SK-N-SH (cell line): ENCODE measurements around the gene TSPAN11. TPM values are rescaled to one million over a fixed set of nuclear protein-coding genes. Genes with fewer than 3 reads are reported as not detected.

ENCODE experiments used
- CTCF ChIA-PET: fragments of 300-600, 350-600 bp; formaldehyde crosslinking; extraction: SDS; loops from one replicate; lab custom pipeline; 2021; lab: Yijun Ruan, JAX
- POLR2A ChIA-PET: fragments of 350-600 bp; sonication (Branson Sonifier 250); formaldehyde crosslinking; extraction: SDS; loops from one replicate; lab custom pipeline; 2020; ENCODE audit warnings: antibody characterized with exemption, inconsistent platforms; lab: Yijun Ruan, JAX
- DNase-seq: peaks from one replicate; pipeline ENCODE4 v3.0.0; 2012
- H2AFZ ChIP-seq: fragments of 200-600 bp; sonication (generic); 2 replicates; pipeline ENCODE4 v1.8.1; 2016; ENCODE audit warnings: antibody characterized with exemption, mild to moderate bottlenecking, low read depth
- H3F3A ChIP-seq: fragments of 200-600 bp; sonication (generic); replicated peaks from 2 replicates; pipeline ENCODE3; 2016; ENCODE audit warnings: antibody characterized with exemption, mild to moderate bottlenecking; ENCODE audit not compliant: insufficient read depth
- H3K27ac ChIP-seq, 2 experiments: fragments of 200-500 bp in 1 of 2; fragments of 200-600 bp in 1 of 2; sonication (Bioruptor generic) in 1 of 2; sonication (generic), shearing (Covaris generic) in 1 of 2; 2 replicates each; pipeline versions ENCODE4 v1.5.1 to v1.6.1; 2014 to 2016; ENCODE audit warnings: low read depth in 2 of 2, inconsistent platforms in 1 of 2, low read length in 1 of 2, mild to moderate bottlenecking in 1 of 2, mixed read lengths in 1 of 2
- H3K27me3 ChIP-seq: fragments of 200-600 bp; sonication (generic), shearing (Covaris generic); 2 replicates; pipeline ENCODE4 v1.6.1; 2016; ENCODE audit warnings: mixed run types; ENCODE audit not compliant: insufficient read depth
- H3K36me3 ChIP-seq, 2 experiments: fragments of 200-500 bp in 1 of 2; fragments of 200-600 bp in 1 of 2; sonication (Bioruptor generic) in 1 of 2; sonication (generic) in 1 of 2; replicated peaks in 1 of 2; 2 replicates each; pipeline versions ENCODE3 to v1.5.1; 2014 to 2016; ENCODE audit warnings: low read length in 1 of 2, mild to moderate bottlenecking in 1 of 2; ENCODE audit not compliant: insufficient read depth in 2 of 2, control insufficient read depth in 1 of 2
- H3K4me1 ChIP-seq, 2 experiments: fragments of 200-500 bp in 1 of 2; fragments of 200-600 bp in 1 of 2; sonication (Bioruptor generic) in 1 of 2; sonication (generic), shearing (Covaris generic) in 1 of 2; 2 replicates each; pipeline versions ENCODE4 v1.5.1 to v1.6.1; 2014 to 2016; ENCODE audit warnings: low read depth in 1 of 2, low read length in 1 of 2, mixed run types in 1 of 2; ENCODE audit not compliant: insufficient read depth in 2 of 2, control insufficient read depth in 1 of 2
- H3K4me2 ChIP-seq: fragments of 200-600 bp; sonication (generic), shearing (Covaris generic); 2 replicates; pipeline ENCODE4 v1.6.1; 2017; ENCODE audit warnings: mixed run types
- H3K4me3 ChIP-seq, 2 experiments: fragments of 200-500 bp in 1 of 2; fragments of 200-600 bp in 1 of 2; sonication (Bioruptor generic) in 1 of 2; sonication (generic), shearing (Covaris generic) in 1 of 2; 2 replicates each; pipeline versions ENCODE4 v1.5.1 to v1.8.1; 2014 to 2016; ENCODE audit warnings: low read depth in 2 of 2, inconsistent platforms in 1 of 2, low read length in 1 of 2, mild to moderate bottlenecking in 1 of 2, mixed read lengths in 1 of 2, moderate library complexity in 1 of 2
- H3K79me2 ChIP-seq: fragments of 200-600 bp; sonication (generic); 2 replicates; pipeline ENCODE4 v1.8.1; 2017; ENCODE audit warnings: mild to moderate bottlenecking; ENCODE audit not compliant: insufficient read depth
- H3K9ac ChIP-seq: fragments of 200-600 bp; sonication (generic); 2 replicates; pipeline ENCODE4 v1.6.1; 2017; ENCODE audit warnings: mixed run types
- H3K9me2 ChIP-seq: fragments of 200-600 bp; sonication (generic); 2 replicates; pipeline ENCODE4 v1.6.1; 2017; ENCODE audit warnings: mixed run types
- H3K9me3 ChIP-seq: fragments of 200-600 bp; sonication (generic); 2 replicates; pipeline ENCODE4 v1.6.1; 2017; ENCODE audit warnings: mixed run types, mild to moderate bottlenecking, moderate library complexity
- H4K20me1 ChIP-seq: fragments of 200-600 bp; sonication (generic); 2 replicates; pipeline ENCODE4 v1.6.1; 2017; ENCODE audit warnings: mild to moderate bottlenecking, mixed run types; ENCODE audit not compliant: insufficient read depth
- CTCF ChIP-seq: fragments of 200-600 bp; sonication (generic); IDR thresholded peaks from 2 replicates; pipeline ENCODE4 v1.6.1; 2017; ENCODE audit warnings: antibody characterized with exemption, mild to moderate bottlenecking, moderate library complexity
- ELF1 ChIP-seq: IDR thresholded peaks from 2 replicates; pipeline ENCODE4 v1.4.0; 2012
- EP300 ChIP-seq, 2 experiments: IDR thresholded peaks; 2 replicates each; pipeline versions ENCODE4 v1.4.0 to v1.6.1; 2012; ENCODE audit warnings: borderline replicate concordance in 1 of 2, low read depth in 1 of 2, low read length in 1 of 2
- FOSL2 ChIP-seq: IDR thresholded peaks from 2 replicates; pipeline ENCODE4 v1.4.0; 2012; ENCODE audit warnings: low read depth, mild to moderate bottlenecking, moderate library complexity, borderline replicate concordance
- FOXJ3 ChIP-seq: sonication (generic); formaldehyde crosslinking; IDR thresholded peaks from 2 replicates; pipeline ENCODE4 v1.5.1; 2020; ENCODE audit warnings: mild to moderate bottlenecking, missing genetic modification reagents
- GABPA ChIP-seq: IDR thresholded peaks from 2 replicates; pipeline ENCODE4 v1.4.0; 2012; ENCODE audit warnings: low read depth, mild to moderate bottlenecking
- IRF3 ChIP-seq: fragments of 150-350 bp; IDR thresholded peaks from 2 replicates; pipeline ENCODE4 v1.6.1; 2016; ENCODE audit warnings: mild to moderate bottlenecking, low read depth, low read length
- JUND ChIP-seq: IDR thresholded peaks from 2 replicates; pipeline ENCODE4 v1.4.0; 2012
- MAX ChIP-seq: IDR thresholded peaks from 2 replicates; pipeline ENCODE4 v1.4.0; 2012; ENCODE audit warnings: low read depth
- MEF2A ChIP-seq: IDR thresholded peaks from 2 replicates; pipeline ENCODE4 v1.4.0; 2012; ENCODE audit warnings: low read depth, borderline replicate concordance
- NFIC ChIP-seq: IDR thresholded peaks from 2 replicates; pipeline ENCODE4 v1.4.0; 2012; ENCODE audit warnings: borderline replicate concordance
- POLR2AphosphoS5 ChIP-seq: IDR thresholded peaks from 2 replicates; pipeline ENCODE4 v1.6.1; 2012; ENCODE audit warnings: low read depth, low read length
- RAD21 ChIP-seq: IDR thresholded peaks from 2 replicates; pipeline ENCODE4 v1.6.1; 2012; ENCODE audit warnings: mild to moderate bottlenecking, low read length
- RFX5 ChIP-seq: IDR thresholded peaks from 2 replicates; pipeline ENCODE4 v1.6.1; 2012; ENCODE audit warnings: mild to moderate bottlenecking, improper control_type of control experiment, low read length
- SIN3A ChIP-seq: IDR thresholded peaks from 2 replicates; pipeline ENCODE4 v1.6.1; 2012; ENCODE audit warnings: low read depth, mild to moderate bottlenecking, low read length, moderate library complexity, borderline replicate concordance
- SMC3 ChIP-seq: IDR thresholded peaks from 2 replicates; pipeline ENCODE4 v1.6.1; 2012; ENCODE audit warnings: low read depth, low read length, improper control_type of control experiment
- TCF12 ChIP-seq: IDR thresholded peaks from 2 replicates; pipeline ENCODE4 v1.4.0; 2012
- YY1 ChIP-seq: IDR thresholded peaks from 2 replicates; pipeline ENCODE4 v1.4.0; 2012; ENCODE audit warnings: low read depth, mild to moderate bottlenecking
- ZBTB33 ChIP-seq: IDR thresholded peaks from 2 replicates; pipeline ENCODE4 v1.4.0; 2012; ENCODE audit warnings: low read depth, borderline replicate concordance
- WGBS: methylation state at CpG from one replicate; pipeline ENCODE4 v1.1.6; 2017; ENCODE audit warnings: low lambda C conversion rate; 5-methylcytosine and 5-hydroxymethylcytosine counted together
- polyA plus RNA-seq, 3 experiments: library from polyadenylated mRNA; depleted of rRNA; stranded (reverse); fragments of >200 nt; gene quantifications; 2 replicates each; pipeline ENCODE4 v1.2.3, GENCODE V29; 2012

Gene TSPAN11
- polyA plus RNA-seq, 1 of the 3 experiments (the other 2 are of a cell fraction): 6.4 TPM

- Histone ChIP-seq H3K36me3 (no peaks in the 10 kb centered on the region), H3K9ac (no peak overlapping the region), H3K4me3 (no peak overlapping the region), H3K9me2 (no peaks in the 10 kb centered on the region), H2AFZ (no peak overlapping the region), H3F3A (no peaks in the 10 kb centered on the region), H3K9me3 (no peaks in the 10 kb centered on the region), H3K4me2 (no peak overlapping the region), H4K20me1 (no peaks in the 10 kb centered on the region), H3K27ac (no peak overlapping the region), H3K4me1 (peaks cover 0 to 12% of the 10 kb centered on the region in 2 experiments; a peak in 1 of 4 replicates), H3K79me2 (no peaks in the 10 kb centered on the region), H3K27me3 (no peaks in the 10 kb centered on the region)
- POLR2A ChIA-PET: interaction anchor here (0.6 kb wide), 1 partner anchor 11 kb away, joined by 5 read pairs; no protein-coding TSS in a partner anchor
- CTCF ChIA-PET: interaction anchor here (0.7 to 2.2 kb wide), 6 partner anchors 10 to 243 kb away, joined by 3 to 9 read pairs (median 4); no protein-coding TSS in a partner anchor
- WGBS: 75% methylated on average over 2 of the region's 2 CpGs
- TF ChIP-seq GABPA (no peak), SMC3 (no peak), FOSL2 (peak; percentile 60; the same call in 1 of the 2 replicates), SIN3A (no peak), JUND (peak; percentile 44), MEF2A (no peak), TCF12 (peak; percentile 64), MAX (no peak), RAD21 (no peak), EP300 (IDR thresholded peaks at IDR 0.05; ENCODE audit: borderline replicate concordance in 1 of 2, low read depth in 1 of 2, low read length in 1 of 2) (no peak), POLR2AphosphoS5 (peak; percentile 31; the same call in 1 of the 2 replicates), FOXJ3 (CRISPR knock-in tag) (no peak), IRF3 (no peak)
- DNase-seq: no peak
Measured at GRCh38 chr12:30996255-30996654, 69.7 kb downstream of the TSPAN11 start.

GRCh38 chr12:30996752-30997151 is 70.2 kb downstream of the TSPAN11 start:
- Histone ChIP-seq H3K79me2 (no peaks in the 10 kb centered on the region), H3K27ac (no peak overlapping the region), H3K27me3 (no peaks in the 10 kb centered on the region), H4K20me1 (no peaks in the 10 kb centered on the region), H3K36me3 (no peaks in the 10 kb centered on the region), H3K4me1 (peaks cover 0 to 10% of the 10 kb centered on the region in 2 experiments; a peak in 1 of 4 replicates), H3K9me3 (no peaks in the 10 kb centered on the region), H3K9me2 (no peaks in the 10 kb centered on the region), H3F3A (no peaks in the 10 kb centered on the region), H3K9ac (no peak overlapping the region), H2AFZ (no peak overlapping the region), H3K4me2 (no peak overlapping the region), H3K4me3 (no peak overlapping the region)
- no peak for DNase-seq
- CTCF ChIA-PET: interaction anchor here (0.7 to 2.2 kb wide), 5 partner anchors 11 to 243 kb away, joined by 3 to 9 read pairs (median 6); no protein-coding TSS in a partner anchor
- WGBS: 88% methylated on average over 3 of the region's 3 CpGs
- no peak for TF ChIP-seq FOSL2
- TF ChIP-seq ZBTB33: no peak
- no peak for TF ChIP-seq RFX5
- TF ChIP-seq ELF1: no peak
- no peak for TF ChIP-seq YY1
- TF ChIP-seq RAD21: no peak
- TF ChIP-seq CTCF: no peak
- TF ChIP-seq POLR2AphosphoS5: no peak
- no peak for TF ChIP-seq NFIC
- no peak for TF ChIP-seq FOXJ3 (CRISPR knock-in tag)
- POLR2A ChIA-PET: interaction anchor here (0.6 kb wide), 1 partner anchor 11 kb away, joined by 5 read pairs; no protein-coding TSS in a partner anchor
